Ishikawa (cell line): ENCODE results near the gene MAN2B2.

ENCODE experiments used
- CEBPB ChIP-seq: IDR thresholded peaks from 2 replicates; pipeline ENCODE4 v1.6.1; 2012
- EP300 ChIP-seq: IDR thresholded peaks from 2 replicates; pipeline ENCODE4 v1.6.1; 2012; ENCODE audit warnings: borderline replicate concordance
- FOXM1 ChIP-seq: IDR thresholded peaks from 2 replicates; pipeline ENCODE4 v1.6.1; 2012; ENCODE audit warnings: low read depth, borderline replicate concordance
- RAD21 ChIP-seq: IDR thresholded peaks from 2 replicates; pipeline ENCODE4 v1.6.1; 2012; ENCODE audit warnings: low read depth
- TEAD4 ChIP-seq: IDR thresholded peaks from 2 replicates; pipeline ENCODE4 v1.6.1; 2012
- TF ChIP-seq, protein P1 (sequence below): IDR thresholded peaks from 2 replicates; pipeline ENCODE4 v1.6.1; 2012
- TF ChIP-seq, protein P2 (sequence below): IDR thresholded peaks from 2 replicates; pipeline ENCODE4 v1.6.1; 2012; ENCODE audit warnings: low read depth, mild to moderate bottlenecking

DNA sequence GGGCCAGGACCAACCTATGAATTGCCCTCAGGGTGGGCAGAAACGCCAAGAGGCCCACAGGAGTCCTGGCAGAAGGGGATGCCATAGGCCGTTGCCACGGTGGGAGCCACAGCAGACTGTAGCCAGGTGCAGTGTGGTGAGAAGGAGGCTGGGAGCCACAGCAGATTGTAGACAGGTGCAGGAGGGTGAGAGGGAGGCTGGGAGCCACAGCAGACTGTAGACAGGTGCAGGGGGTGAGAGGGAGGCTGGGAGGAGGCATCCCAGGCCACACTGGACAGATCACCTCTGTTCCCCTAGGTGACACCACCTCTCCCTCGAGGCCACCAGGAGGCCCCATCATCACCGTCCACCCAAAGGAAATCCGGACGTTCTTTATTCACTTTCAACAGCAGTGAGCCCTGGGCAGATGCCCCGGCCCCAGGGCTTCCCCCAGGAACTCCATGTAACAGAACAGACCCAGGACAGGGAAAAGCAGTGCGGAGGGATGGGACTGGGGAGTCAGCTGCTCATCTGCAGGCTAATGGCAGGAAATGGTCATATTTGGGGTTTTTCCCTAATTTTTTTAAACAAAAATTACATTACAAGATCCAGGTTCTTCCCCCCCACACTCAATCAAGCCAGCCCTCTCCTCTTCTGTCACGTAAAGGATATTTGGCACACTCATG, 46.0 kb downstream of the MAN2B2 start:
- TF ChIP-seq, protein P1, sequence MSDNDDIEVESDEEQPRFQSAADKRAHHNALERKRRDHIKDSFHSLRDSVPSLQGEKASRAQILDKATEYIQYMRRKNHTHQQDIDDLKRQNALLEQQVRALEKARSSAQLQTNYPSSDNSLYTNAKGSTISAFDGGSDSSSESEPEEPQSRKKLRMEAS = no peak
- TF ChIP-seq CEBPB = no peak
- TF ChIP-seq EP300 = no peak
- TF ChIP-seq, protein P2, sequence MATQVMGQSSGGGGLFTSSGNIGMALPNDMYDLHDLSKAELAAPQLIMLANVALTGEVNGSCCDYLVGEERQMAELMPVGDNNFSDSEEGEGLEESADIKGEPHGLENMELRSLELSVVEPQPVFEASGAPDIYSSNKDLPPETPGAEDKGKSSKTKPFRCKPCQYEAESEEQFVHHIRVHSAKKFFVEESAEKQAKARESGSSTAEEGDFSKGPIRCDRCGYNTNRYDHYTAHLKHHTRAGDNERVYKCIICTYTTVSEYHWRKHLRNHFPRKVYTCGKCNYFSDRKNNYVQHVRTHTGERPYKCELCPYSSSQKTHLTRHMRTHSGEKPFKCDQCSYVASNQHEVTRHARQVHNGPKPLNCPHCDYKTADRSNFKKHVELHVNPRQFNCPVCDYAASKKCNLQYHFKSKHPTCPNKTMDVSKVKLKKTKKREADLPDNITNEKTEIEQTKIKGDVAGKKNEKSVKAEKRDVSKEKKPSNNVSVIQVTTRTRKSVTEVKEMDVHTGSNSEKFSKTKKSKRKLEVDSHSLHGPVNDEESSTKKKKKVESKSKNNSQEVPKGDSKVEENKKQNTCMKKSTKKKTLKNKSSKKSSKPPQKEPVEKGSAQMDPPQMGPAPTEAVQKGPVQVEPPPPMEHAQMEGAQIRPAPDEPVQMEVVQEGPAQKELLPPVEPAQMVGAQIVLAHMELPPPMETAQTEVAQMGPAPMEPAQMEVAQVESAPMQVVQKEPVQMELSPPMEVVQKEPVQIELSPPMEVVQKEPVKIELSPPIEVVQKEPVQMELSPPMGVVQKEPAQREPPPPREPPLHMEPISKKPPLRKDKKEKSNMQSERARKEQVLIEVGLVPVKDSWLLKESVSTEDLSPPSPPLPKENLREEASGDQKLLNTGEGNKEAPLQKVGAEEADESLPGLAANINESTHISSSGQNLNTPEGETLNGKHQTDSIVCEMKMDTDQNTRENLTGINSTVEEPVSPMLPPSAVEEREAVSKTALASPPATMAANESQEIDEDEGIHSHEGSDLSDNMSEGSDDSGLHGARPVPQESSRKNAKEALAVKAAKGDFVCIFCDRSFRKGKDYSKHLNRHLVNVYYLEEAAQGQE = no peak
- no peak for TF ChIP-seq TEAD4
- TF ChIP-seq RAD21 = no peak
- TF ChIP-seq FOXM1 = no peak
